ENCODE data around the gene PLD6. TPM values are rescaled to one million over a fixed set of nuclear protein-coding genes. Genes with fewer than 3 reads are reported as not detected.

PLD6 gene
- total RNA-seq, 1 donor from 2014 or later = 1.2 TPM

DNA sequence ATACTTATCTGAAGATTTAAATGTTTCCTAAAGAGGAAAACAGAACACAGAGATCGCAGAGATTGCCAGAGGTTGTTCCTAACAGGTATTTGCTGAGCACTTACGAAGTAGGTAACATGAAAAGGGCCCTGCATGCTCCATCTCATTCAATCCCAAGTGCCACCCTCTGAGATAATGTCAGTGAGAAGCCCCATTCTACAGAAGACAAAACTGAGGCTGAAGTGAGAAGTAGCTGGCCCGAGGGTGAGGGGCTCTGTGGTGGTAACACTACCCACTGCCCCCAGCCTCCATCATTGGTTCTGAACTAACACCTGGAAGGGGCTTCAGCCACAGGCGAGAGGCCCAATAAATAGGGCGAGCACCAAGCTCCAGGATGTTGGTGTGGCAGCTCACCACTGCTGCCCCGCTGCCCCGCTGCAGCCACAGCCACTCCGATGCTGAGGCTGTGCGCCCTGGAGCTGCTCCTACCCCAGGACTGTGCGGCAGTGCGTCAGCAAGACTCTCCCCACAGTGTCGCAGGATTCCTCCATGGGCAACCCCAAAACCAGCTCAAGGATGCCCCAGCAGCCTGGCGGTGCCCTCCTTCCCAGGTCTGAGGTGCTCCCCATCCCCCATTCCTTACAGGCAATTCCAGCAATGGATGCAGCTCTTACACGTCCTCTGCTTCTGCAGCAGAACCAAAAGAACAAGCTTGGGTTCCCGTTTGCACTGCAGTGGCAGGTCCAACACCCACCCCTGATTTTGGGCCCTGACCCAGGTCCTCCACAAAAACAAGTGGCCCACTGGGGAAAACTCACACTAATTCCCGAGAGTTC, 20.5 kb upstream of the PLD6 start:
- peaks cover 32% of the 10 kb centered on the region for H3K36me3 Mint-ChIP-seq (ENCODE audit: insufficient read depth)
- H3K9me3 Mint-ChIP-seq (ENCODE audit: low read depth) = no peaks in the 10 kb centered on the region
- H3K27ac Mint-ChIP-seq = no peak overlapping the region
- DNase-seq (ENCODE audit: low spot score, unreplicated experiment) = no peak
- no peaks in the 10 kb centered on the region for H3K27me3 Mint-ChIP-seq
- TF ChIP-seq, protein P1, sequence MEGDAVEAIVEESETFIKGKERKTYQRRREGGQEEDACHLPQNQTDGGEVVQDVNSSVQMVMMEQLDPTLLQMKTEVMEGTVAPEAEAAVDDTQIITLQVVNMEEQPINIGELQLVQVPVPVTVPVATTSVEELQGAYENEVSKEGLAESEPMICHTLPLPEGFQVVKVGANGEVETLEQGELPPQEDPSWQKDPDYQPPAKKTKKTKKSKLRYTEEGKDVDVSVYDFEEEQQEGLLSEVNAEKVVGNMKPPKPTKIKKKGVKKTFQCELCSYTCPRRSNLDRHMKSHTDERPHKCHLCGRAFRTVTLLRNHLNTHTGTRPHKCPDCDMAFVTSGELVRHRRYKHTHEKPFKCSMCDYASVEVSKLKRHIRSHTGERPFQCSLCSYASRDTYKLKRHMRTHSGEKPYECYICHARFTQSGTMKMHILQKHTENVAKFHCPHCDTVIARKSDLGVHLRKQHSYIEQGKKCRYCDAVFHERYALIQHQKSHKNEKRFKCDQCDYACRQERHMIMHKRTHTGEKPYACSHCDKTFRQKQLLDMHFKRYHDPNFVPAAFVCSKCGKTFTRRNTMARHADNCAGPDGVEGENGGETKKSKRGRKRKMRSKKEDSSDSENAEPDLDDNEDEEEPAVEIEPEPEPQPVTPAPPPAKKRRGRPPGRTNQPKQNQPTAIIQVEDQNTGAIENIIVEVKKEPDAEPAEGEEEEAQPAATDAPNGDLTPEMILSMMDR (IDR thresholded peaks at IDR 0.05; ENCODE audit: unreplicated experiment) = no peak
- H3K4me1 Mint-ChIP-seq (ENCODE audit: low read depth) = no peaks in the 10 kb centered on the region
- no peak overlapping the region for H3K4me3 Mint-ChIP-seq (ENCODE audit: low read depth)

DNA sequence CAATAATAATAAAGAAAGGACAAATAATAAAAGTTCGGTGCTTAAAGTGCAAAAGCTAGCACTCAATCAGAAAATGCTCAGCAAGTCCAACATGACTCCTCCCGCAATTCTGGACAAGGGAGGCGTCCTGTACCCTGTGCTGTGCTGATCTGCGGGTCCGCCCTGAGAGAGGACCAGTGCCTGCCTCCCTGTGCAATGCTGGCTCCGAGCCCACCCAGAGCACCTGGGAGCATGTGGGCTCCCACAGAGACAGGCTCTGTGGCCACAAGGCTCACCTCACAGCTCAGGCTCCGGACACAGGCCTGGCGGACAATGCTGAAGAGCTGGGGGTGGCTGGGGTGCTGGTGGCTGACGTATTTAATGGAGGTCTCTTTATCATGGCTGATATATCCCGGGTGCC, 19.8 kb upstream of the PLD6 start:
- TF ChIP-seq, protein P1 (IDR thresholded peaks at IDR 0.05; ENCODE audit: unreplicated experiment) = no peak
- Mint-ChIP-seq H3K27ac (no peak overlapping the region), H3K4me3 (ENCODE audit: low read depth) (no peak overlapping the region), H3K9me3 (ENCODE audit: low read depth) (no peaks in the 10 kb centered on the region), H3K36me3 (ENCODE audit: insufficient read depth) (peaks cover 37% of the 10 kb centered on the region), H3K27me3 (no peaks in the 10 kb centered on the region), H3K4me1 (ENCODE audit: low read depth) (no peaks in the 10 kb centered on the region)
- DNase-seq (ENCODE audit: low spot score, unreplicated experiment) = no peak

DNA sequence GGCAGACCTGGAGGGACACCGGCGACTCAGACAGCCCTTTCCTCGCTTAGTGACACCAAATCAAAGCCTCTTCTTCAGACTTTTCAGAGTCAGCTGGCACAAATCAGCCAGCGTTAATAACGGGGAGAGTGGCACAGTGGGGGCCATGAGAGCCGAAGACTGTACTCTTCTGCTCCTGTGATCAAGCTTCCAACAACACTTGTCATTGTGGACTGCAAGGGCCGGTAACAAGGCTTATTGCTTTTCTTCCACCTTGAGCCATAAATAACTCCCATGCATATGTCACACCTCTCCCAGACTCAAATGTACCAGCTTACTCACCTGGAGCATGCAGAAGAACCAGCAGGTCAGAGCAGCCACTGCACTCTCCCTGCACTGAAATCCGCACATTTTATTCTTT, 18.0 kb upstream of the PLD6 start:
- H3K27me3 Mint-ChIP-seq = no peaks in the 10 kb centered on the region
- TF ChIP-seq, protein P1 (IDR thresholded peaks at IDR 0.05; ENCODE audit: unreplicated experiment) = no peak
- no peaks in the 10 kb centered on the region for H3K4me1 Mint-ChIP-seq (ENCODE audit: low read depth)

DNA sequence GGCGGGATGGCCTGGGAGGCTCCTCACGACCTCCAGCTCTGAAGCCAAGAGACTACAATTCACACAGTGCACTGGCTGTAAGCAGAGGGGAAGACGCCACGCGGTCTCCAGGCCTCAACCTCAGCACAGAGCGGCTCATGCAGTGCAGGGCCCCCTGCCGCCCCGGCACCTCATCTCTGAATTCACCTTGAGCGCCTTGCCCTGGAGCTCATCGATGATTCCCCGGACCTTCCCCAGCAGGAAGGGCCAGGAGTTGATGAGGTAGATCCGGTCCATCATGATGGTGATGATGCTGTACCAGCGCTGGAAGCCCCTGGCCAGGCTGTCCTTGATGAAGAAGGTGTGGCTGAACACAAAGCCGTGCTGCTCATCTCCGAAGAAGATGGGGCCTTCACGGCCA, 17.6 kb upstream of the PLD6 start:
- H3K27ac Mint-ChIP-seq = no peak overlapping the region
- no peaks in the 10 kb centered on the region for H3K27me3 Mint-ChIP-seq
- TF ChIP-seq, protein P1 (IDR thresholded peaks at IDR 0.05; ENCODE audit: unreplicated experiment) = no peak

More for the DNA sequence above, 18.0 kb upstream of the PLD6 start:
- no peak for DNase-seq (ENCODE audit: low spot score, unreplicated experiment)
- Mint-ChIP-seq H3K36me3 (ENCODE audit: insufficient read depth) (peaks cover 36% of the 10 kb centered on the region), H3K4me3 (ENCODE audit: low read depth) (no peak overlapping the region), H3K9me3 (ENCODE audit: low read depth) (no peaks in the 10 kb centered on the region), H3K27ac (no peak overlapping the region)

DNA sequence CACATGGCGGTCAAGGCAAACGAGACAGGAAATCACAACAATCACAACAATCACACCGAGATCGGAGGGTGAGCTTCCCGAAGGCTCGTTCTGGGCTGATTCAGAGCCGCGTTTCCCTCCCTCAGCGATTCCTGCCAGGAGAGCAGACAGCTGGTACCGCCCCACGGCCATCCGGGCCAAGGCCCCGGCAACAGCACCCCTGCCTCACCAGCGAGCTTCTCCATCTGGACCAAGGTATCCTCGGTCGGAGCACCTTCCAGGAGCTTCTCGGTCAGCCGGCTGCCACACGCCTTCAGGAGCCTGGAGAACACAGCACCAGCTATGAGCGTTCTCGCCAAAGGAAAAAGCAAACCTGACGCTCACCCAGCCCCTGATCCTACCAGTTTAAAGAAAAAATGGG, 15.2 kb upstream of the PLD6 start:
- TF ChIP-seq, protein P1 (IDR thresholded peaks at IDR 0.05; ENCODE audit: unreplicated experiment) = no peak
- H3K36me3 Mint-ChIP-seq (ENCODE audit: insufficient read depth) = peaks cover 34% of the 10 kb centered on the region

More for the DNA sequence above, 17.6 kb upstream of the PLD6 start:
- H3K36me3 Mint-ChIP-seq (ENCODE audit: insufficient read depth) = peaks cover 34% of the 10 kb centered on the region
- DNase-seq (ENCODE audit: low spot score, unreplicated experiment) = no peak
- H3K4me3 Mint-ChIP-seq (ENCODE audit: low read depth) = no peak overlapping the region
- no peaks in the 10 kb centered on the region for H3K4me1 Mint-ChIP-seq (ENCODE audit: low read depth)
- no peaks in the 10 kb centered on the region for H3K9me3 Mint-ChIP-seq (ENCODE audit: low read depth)

More for the DNA sequence above, 15.2 kb upstream of the PLD6 start:
- Mint-ChIP-seq H3K9me3 (ENCODE audit: low read depth) (no peaks in the 10 kb centered on the region), H3K4me1 (ENCODE audit: low read depth) (no peaks in the 10 kb centered on the region), H3K27me3 (no peaks in the 10 kb centered on the region), H3K4me3 (ENCODE audit: low read depth) (no peak overlapping the region), H3K27ac (no peak overlapping the region)
- no peak for DNase-seq (ENCODE audit: low spot score, unreplicated experiment)
